Measurements from ENCODE around the gene CDKAL1. TPM values are rescaled to one million over a fixed set of nuclear protein-coding genes. Genes with fewer than 3 reads are reported as not detected.

The CDKAL1 gene
- total and polyA plus RNA-seq, 11 donors: 3.2 to 14.3 (median 9.3) TPM

DNA sequence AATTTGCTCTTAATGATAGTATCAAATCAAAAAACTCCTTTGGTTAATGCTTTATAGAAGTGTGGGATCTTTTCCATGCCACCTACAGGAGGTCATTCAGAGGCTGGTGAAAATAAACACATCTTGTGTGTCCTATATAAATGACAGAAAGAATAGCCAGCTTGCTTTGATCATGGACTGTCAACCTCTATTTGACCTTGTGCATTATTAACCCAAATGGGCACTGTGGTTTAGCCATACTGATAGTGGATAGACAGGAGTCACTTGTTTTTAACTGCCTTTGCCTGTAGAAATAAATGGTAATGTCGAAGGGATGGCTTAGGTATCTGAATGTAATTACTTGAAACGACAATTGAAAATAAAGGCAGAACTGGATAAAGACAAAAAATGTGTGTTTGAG lies 123.8 kb downstream of the CDKAL1 start:
- TF ChIP-seq POLR2A (IDR thresholded peaks at IDR 0.05): no peak
- TF ChIP-seq, protein P1, sequence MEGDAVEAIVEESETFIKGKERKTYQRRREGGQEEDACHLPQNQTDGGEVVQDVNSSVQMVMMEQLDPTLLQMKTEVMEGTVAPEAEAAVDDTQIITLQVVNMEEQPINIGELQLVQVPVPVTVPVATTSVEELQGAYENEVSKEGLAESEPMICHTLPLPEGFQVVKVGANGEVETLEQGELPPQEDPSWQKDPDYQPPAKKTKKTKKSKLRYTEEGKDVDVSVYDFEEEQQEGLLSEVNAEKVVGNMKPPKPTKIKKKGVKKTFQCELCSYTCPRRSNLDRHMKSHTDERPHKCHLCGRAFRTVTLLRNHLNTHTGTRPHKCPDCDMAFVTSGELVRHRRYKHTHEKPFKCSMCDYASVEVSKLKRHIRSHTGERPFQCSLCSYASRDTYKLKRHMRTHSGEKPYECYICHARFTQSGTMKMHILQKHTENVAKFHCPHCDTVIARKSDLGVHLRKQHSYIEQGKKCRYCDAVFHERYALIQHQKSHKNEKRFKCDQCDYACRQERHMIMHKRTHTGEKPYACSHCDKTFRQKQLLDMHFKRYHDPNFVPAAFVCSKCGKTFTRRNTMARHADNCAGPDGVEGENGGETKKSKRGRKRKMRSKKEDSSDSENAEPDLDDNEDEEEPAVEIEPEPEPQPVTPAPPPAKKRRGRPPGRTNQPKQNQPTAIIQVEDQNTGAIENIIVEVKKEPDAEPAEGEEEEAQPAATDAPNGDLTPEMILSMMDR (IDR thresholded peaks at IDR 0.05): no peak
- no peak overlapping the region for H3K27ac ChIP-seq
- H3K4me1 ChIP-seq: peaks cover 0 to 12% (median 4%) of the 10 kb centered on the region in 12 donors
- 85 to 91% (median 88%) methylated on average over 2 of the region's 2 CpGs for WGBS, 4 donors
- no peaks in the 10 kb centered on the region for H3K9me3 ChIP-seq
- peaks cover 0 to 13% (median 0%) of the 10 kb centered on the region in 9 donors for H3K36me3 ChIP-seq
- H3K4me3 ChIP-seq: no peak overlapping the region
- DNase-seq (no peak), ATAC-seq (no peak)
- intact Hi-C loops (cut with DNase I): no loop called here
- H3K27me3 ChIP-seq: no peaks in the 10 kb centered on the region

DNA sequence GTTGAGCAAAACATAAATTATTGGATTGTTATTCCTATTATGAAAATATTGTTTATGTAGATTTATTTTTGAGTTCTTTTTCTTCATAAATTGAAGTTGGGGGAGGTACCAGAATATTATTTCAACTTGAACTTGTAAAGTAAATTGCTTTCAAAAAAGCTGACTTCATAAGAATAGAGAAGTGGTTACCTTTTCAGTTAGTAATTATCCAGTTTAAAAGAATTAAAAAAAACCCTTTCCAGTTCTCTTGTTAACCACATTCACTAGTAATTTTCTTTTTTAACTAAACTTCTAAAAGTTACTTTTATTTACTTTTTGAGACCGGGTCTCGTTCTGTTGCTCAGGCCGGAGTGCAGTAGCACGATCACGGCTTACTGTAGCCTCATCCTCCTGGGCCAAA lies 124.3 kb downstream of the CDKAL1 start:
- Histone ChIP-seq H3K27me3 (no peaks in the 10 kb centered on the region), H3K4me1 (peaks cover 0 to 12% (median 4%) of the 10 kb centered on the region in 12 donors), H3K9me3 (no peaks in the 10 kb centered on the region), H3K4me3 (no peak overlapping the region), H3K27ac (no peak overlapping the region), H3K36me3 (peaks cover 0 to 12% (median 0%) of the 10 kb centered on the region in 9 donors)
- WGBS, 4 donors: 96 to 99% (median 98%) methylated on average over 5 of the region's 5 CpGs
- ATAC-seq: no peak
- no peak for DNase-seq
- TF ChIP-seq, protein P1 (IDR thresholded peaks at IDR 0.05): no peak
- no peak for TF ChIP-seq POLR2A (IDR thresholded peaks at IDR 0.05)
- intact Hi-C loops (cut with DNase I): no loop called here

DNA sequence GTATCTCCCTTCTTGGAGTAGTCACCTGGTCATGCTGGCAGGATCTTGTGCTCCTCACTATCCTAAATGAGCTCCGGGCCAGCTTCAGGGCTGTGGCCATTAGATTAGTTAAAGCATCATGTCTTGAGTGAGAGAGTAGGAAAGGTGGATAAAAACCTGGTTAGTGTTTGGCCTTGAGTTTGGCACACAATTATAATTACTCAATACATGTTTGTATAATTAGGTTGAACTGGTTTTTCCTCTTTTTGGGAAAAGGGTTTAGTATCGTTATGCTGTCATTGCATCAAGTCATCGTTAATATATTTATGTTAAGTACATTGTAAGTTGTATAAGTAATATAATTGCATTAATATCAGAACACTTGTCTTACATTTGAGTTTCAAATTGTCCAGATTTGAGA lies 126.3 kb downstream of the CDKAL1 start:
- intact Hi-C loops (cut with DNase I): no loop called here
- 93 to 98% (median 95%) methylated on average over 3 of the region's 3 CpGs for WGBS, 4 donors
- no peaks in the 10 kb centered on the region for H3K36me3 ChIP-seq
- H3K27ac ChIP-seq: no peak overlapping the region
- H3K9me3 ChIP-seq: no peaks in the 10 kb centered on the region
- no peak overlapping the region for H3K4me3 ChIP-seq
- no peak for DNase-seq
- peaks cover 0 to 12% (median 4%) of the 10 kb centered on the region in 12 donors for H3K4me1 ChIP-seq
- ATAC-seq: no peak
- H3K27me3 ChIP-seq: no peaks in the 10 kb centered on the region
- TF ChIP-seq, protein P1 (IDR thresholded peaks at IDR 0.05): no peak
- TF ChIP-seq POLR2A (IDR thresholded peaks at IDR 0.05): no peak

DNA sequence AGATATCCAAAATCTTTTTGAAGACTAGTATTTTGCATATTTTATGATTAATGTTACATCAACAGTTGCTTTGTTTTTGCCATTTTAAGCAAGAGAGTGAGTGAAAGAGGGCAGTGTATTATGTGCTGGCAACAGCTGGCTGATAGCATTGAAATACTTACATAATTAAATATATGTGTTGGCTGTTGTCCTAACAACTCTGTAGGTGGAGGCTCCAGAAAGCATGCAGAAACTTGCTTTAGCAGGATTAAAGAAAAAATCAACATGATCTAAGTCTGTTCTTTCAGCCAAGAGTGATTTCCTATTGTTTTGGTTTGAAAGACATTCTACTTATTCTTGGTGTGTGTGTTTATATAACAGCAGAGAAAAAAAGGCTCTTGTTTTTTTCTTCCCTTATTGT lies 127.5 kb downstream of the CDKAL1 start:
- Histone ChIP-seq H3K9me3 (no peaks in the 10 kb centered on the region), H3K4me3 (no peak overlapping the region), H3K4me1 (peaks cover 0 to 12% (median 4%) of the 10 kb centered on the region in 12 donors), H3K27ac (no peak overlapping the region), H3K27me3 (no peaks in the 10 kb centered on the region), H3K36me3 (no peaks in the 10 kb centered on the region)
- intact Hi-C loops (cut with DNase I): no loop called here
- no peak for DNase-seq
- TF ChIP-seq, protein P1 (IDR thresholded peaks at IDR 0.05): no peak
- no peak for ATAC-seq
